Tibial nerve (tissue), 4 donors: ENCODE measurements around the gene CDCA7. TPM values are rescaled to one million over a fixed set of nuclear protein-coding genes. Genes with fewer than 3 reads are reported as not detected.

Experiments used
- DNase-seq, 2 donors: peaks; one replicate each; pipeline ENCODE4 v3.0.0-alpha.2; 2019; ENCODE audit warnings: low spot score in 2 of 2
- H3K27ac ChIP-seq, 4 donors: fragments of 200-600 bp; sonication (generic) in 3 of 4; one replicate each; pipeline ENCODE4 v1.5.1; 2017 to 2019; ENCODE audit warnings: mild to moderate bottlenecking in 1 of 4
- H3K27me3 ChIP-seq, 2 donors: fragments of 200-600 bp; sonication (generic) in 1 of 2; one replicate each; pipeline versions ENCODE4 v1.5.1 to v1.6.0; 2017 to 2019
- H3K36me3 ChIP-seq, 3 donors: fragments of 200-600 bp; sonication (generic); one replicate each; pipeline ENCODE4 v1.5.1; 2018 to 2019
- H3K4me1 ChIP-seq, 4 donors: fragments of 200-600 bp; sonication (generic) in 3 of 4; one replicate each; pipeline ENCODE4 v1.5.1; 2017 to 2019
- H3K4me3 ChIP-seq, 4 donors: fragments of 200-600 bp; sonication (generic) in 3 of 4; one replicate each; pipeline ENCODE4 v1.5.1; 2017 to 2019; ENCODE audit warnings: mild to moderate bottlenecking in 1 of 4, moderate library complexity in 1 of 4
- H3K9me3 ChIP-seq, 4 donors: fragments of 200-600 bp; sonication (generic) in 3 of 4; one replicate each; pipeline ENCODE4 v1.5.1; 2017 to 2019
- CTCF ChIP-seq, 5 experiments: fragments of 200-600 bp in 3 of 5; fragments of 450-650 bp in 2 of 5; sonication (generic) in 3 of 5; IDR thresholded peaks; one replicate each; pipeline ENCODE4 v1.5.1; 2016 to 2019; ENCODE audit warnings: antibody characterized with exemption in 5 of 5, mild to moderate bottlenecking in 3 of 5, moderate library complexity in 2 of 5
- EP300 ChIP-seq, 2 donors: sonication (generic); formaldehyde crosslinking; IDR thresholded peaks; one replicate each; pipeline ENCODE4 v1.6.1; 2017; ENCODE audit warnings: antibody characterized with exemption in 2 of 2, mild to moderate bottlenecking in 1 of 2
- POLR2A ChIP-seq, 2 donors: fragments of 450-650 bp; IDR thresholded peaks; one replicate each; pipeline ENCODE4 v1.6.1; 2017; ENCODE audit warnings: antibody characterized with exemption in 2 of 2, mild to moderate bottlenecking in 2 of 2, moderate library complexity in 2 of 2
- WGBS, 2 donors: methylation state at CpG; one replicate each; pipeline ENCODE4 v1.1.5; 2018; 5-methylcytosine and 5-hydroxymethylcytosine counted together
- total RNA-seq, 4 donors: library from RNA; depleted of rRNA; stranded (reverse); fragments of >200 nt; gene quantifications; one replicate each; pipeline ENCODE4 v1.1.0, GENCODE V29; 2016

CDCA7 gene
- total RNA-seq, 4 donors from 2014 or later, result 1.3 to 1.8 TPM; not detected in 2

GRCh38 chr2:173358616-173359015, 3.9 kb downstream of the CDCA7 start:
- no peak for DNase-seq
- no peak overlapping the region for H3K27ac ChIP-seq
- 77 to 87% methylated on average over 5 of the region's 5 CpGs for WGBS, 2 donors
- no peak overlapping the region for H3K4me3 ChIP-seq
- TF ChIP-seq POLR2A (IDR thresholded peaks at IDR 0.05) (no peak), EP300 (IDR thresholded peaks at IDR 0.05) (no peak), CTCF (IDR thresholded peaks at IDR 0.05) (no peak)
- H3K27me3 ChIP-seq, result peaks cover 0 to 41% of the 10 kb centered on the region in 2 donors
- H3K4me1 ChIP-seq, result peaks cover 0 to 23% (median 13%) of the 10 kb centered on the region in 4 donors
- no peaks in the 10 kb centered on the region for H3K9me3 ChIP-seq
- no peaks in the 10 kb centered on the region for H3K36me3 ChIP-seq

GRCh38 chr2:173359231-173359630, 4.6 kb downstream of the CDCA7 start:
- Histone ChIP-seq H3K36me3 (no peaks in the 10 kb centered on the region), H3K9me3 (no peaks in the 10 kb centered on the region), H3K4me1 (peaks cover 0 to 17% (median 9%) of the 10 kb centered on the region in 4 donors), H3K27me3 (peaks cover 0 to 35% of the 10 kb centered on the region in 2 donors), H3K27ac (no peak overlapping the region), H3K4me3 (no peak overlapping the region)
- WGBS, 2 donors, result 91 to 94% methylated on average over 8 of the region's 8 CpGs
- TF ChIP-seq POLR2A (IDR thresholded peaks at IDR 0.05), result no peak
- no peak for TF ChIP-seq EP300 (IDR thresholded peaks at IDR 0.05)
- TF ChIP-seq CTCF (IDR thresholded peaks at IDR 0.05), result no peak
- DNase-seq, result no peak

- H3K4me3 ChIP-seq, result no peak overlapping the region
- no peak for DNase-seq
- 82 to 84% methylated on average over 3 of the region's 3 CpGs for WGBS, 2 donors
- H3K27me3 ChIP-seq, result no peaks in the 10 kb centered on the region
- H3K36me3 ChIP-seq, result no peaks in the 10 kb centered on the region
- H3K4me1 ChIP-seq, result no peaks in the 10 kb centered on the region
- no peak for TF ChIP-seq EP300 (IDR thresholded peaks at IDR 0.05)
- TF ChIP-seq POLR2A (IDR thresholded peaks at IDR 0.05), result no peak
- TF ChIP-seq CTCF (IDR thresholded peaks at IDR 0.05), result no peak
- H3K27ac ChIP-seq, result no peak overlapping the region
- no peaks in the 10 kb centered on the region for H3K9me3 ChIP-seq
Measured at GRCh38 chr2:173370198-173370597, 15.5 kb downstream of the CDCA7 start.

GRCh38 chr2:173371023-173371422, 16.4 kb downstream of the CDCA7 start:
- DNase-seq, result no peak
- no peak overlapping the region for H3K27ac ChIP-seq
- no peaks in the 10 kb centered on the region for H3K9me3 ChIP-seq
- TF ChIP-seq CTCF (IDR thresholded peaks at IDR 0.05), result no peak
- TF ChIP-seq POLR2A (IDR thresholded peaks at IDR 0.05), result no peak
- no peak for TF ChIP-seq EP300 (IDR thresholded peaks at IDR 0.05)
- H3K36me3 ChIP-seq, result no peaks in the 10 kb centered on the region
- WGBS, 2 donors, result 73 to 76% methylated on average over 3 of the region's 3 CpGs
- H3K4me1 ChIP-seq, result no peaks in the 10 kb centered on the region
- H3K27me3 ChIP-seq, result no peaks in the 10 kb centered on the region
- no peak overlapping the region for H3K4me3 ChIP-seq

- no peaks in the 10 kb centered on the region for H3K27me3 ChIP-seq
- no peaks in the 10 kb centered on the region for H3K36me3 ChIP-seq
- H3K9me3 ChIP-seq, result no peaks in the 10 kb centered on the region
- TF ChIP-seq POLR2A (IDR thresholded peaks at IDR 0.05) (no peak), CTCF (IDR thresholded peaks at IDR 0.05) (no peak), EP300 (IDR thresholded peaks at IDR 0.05) (no peak)
- H3K4me3 ChIP-seq, result no peak overlapping the region
- no peak for DNase-seq
- 83 to 86% methylated on average over 2 of the region's 2 CpGs for WGBS, 2 donors
- H3K4me1 ChIP-seq, result no peaks in the 10 kb centered on the region
- H3K27ac ChIP-seq, result no peak overlapping the region
Measured at GRCh38 chr2:173373290-173373689, 18.6 kb downstream of the CDCA7 start.
